DOHH2 (cell line): ENCODE measurements around the gene ELFN1.

Experiments used
- CTCF ChIP-seq: fragments of 200-600 bp; sonication (generic); IDR thresholded peaks from one replicate; pipeline ENCODE4 v1.5.1; 2014; ENCODE audit warnings: antibody characterized with exemption, mild to moderate bottlenecking, low read depth, low read length; ENCODE audit not compliant: poor library complexity, severe bottlenecking
- EZH2phosphoT487 ChIP-seq: fragments of 200-600 bp; sonication (generic); IDR thresholded peaks from 2 replicates; pipeline ENCODE4 v1.6.1; 2017; ENCODE audit warnings: borderline replicate concordance, mild to moderate bottlenecking, antibody characterized with exemption, low read length, moderate library complexity, mixed read lengths

- TF ChIP-seq CTCF (no peak), EZH2phosphoT487 (no peak)
These were observed 39.3 kb upstream of the ELFN1 start for GRCh38 chr7:1630700-1631336.
